Measurements from ENCODE around the gene CNNM1. TPM values are rescaled to one million over a fixed set of nuclear protein-coding genes. Genes with fewer than 3 reads are reported as not detected.

The CNNM1 gene
- total RNA-seq, 1 donor from 2014 or later, result 0.35 TPM

GRCh38 chr10:99337901-99338300 is 8.7 kb downstream of the CNNM1 start:
- DNase-seq (no peak), ATAC-seq (no peak)
- Histone ChIP-seq H3K4me3 (no peak overlapping the region), H3K27me3 (ENCODE audit: low read depth) (no peaks in the 10 kb centered on the region), H3K27ac (no peak overlapping the region), H3K9me3 (no peaks in the 10 kb centered on the region), H3K4me1 (no peaks in the 10 kb centered on the region), H3K36me3 (no peaks in the 10 kb centered on the region)
- intact Hi-C loops (cut with DNase I), result no loop called here
- no peak for TF ChIP-seq CTCF (IDR thresholded peaks at IDR 0.05)

GRCh38 chr10:99339077-99339476 is 9.9 kb downstream of the CNNM1 start:
- H3K27me3 ChIP-seq (ENCODE audit: low read depth), result no peaks in the 10 kb centered on the region
- H3K27ac ChIP-seq, result no peak overlapping the region
- ATAC-seq (peak; percentile 64 to 81), DNase-seq (no peak)
- H3K36me3 ChIP-seq, result no peaks in the 10 kb centered on the region
- no peaks in the 10 kb centered on the region for H3K9me3 ChIP-seq
- intact Hi-C loops (cut with DNase I), result no loop called here
- H3K4me1 ChIP-seq, result no peaks in the 10 kb centered on the region
- no peak for TF ChIP-seq CTCF (IDR thresholded peaks at IDR 0.05)
- H3K4me3 ChIP-seq, result no peak overlapping the region

- TF ChIP-seq CTCF (IDR thresholded peaks at IDR 0.05), result no peak
- no peak for ATAC-seq
- no peaks in the 10 kb centered on the region for H3K4me1 ChIP-seq
- no peak overlapping the region for H3K4me3 ChIP-seq
- no peaks in the 10 kb centered on the region for H3K27me3 ChIP-seq (ENCODE audit: low read depth)
- intact Hi-C loops (cut with DNase I), result no loop called here
- no peaks in the 10 kb centered on the region for H3K36me3 ChIP-seq
- no peak for DNase-seq
- H3K9me3 ChIP-seq, result no peaks in the 10 kb centered on the region
- H3K27ac ChIP-seq, result no peak overlapping the region
Observed at GRCh38 chr10:99339563-99340047, 10.4 kb downstream of the CNNM1 start.

GRCh38 chr10:99340650-99341049 is 11.5 kb downstream of the CNNM1 start:
- intact Hi-C loops (cut with DNase I), result no loop called here
- DNase-seq, result no peak
- Histone ChIP-seq H3K4me1 (no peaks in the 10 kb centered on the region), H3K4me3 (no peak overlapping the region), H3K9me3 (no peaks in the 10 kb centered on the region), H3K27ac (no peak overlapping the region), H3K36me3 (no peaks in the 10 kb centered on the region), H3K27me3 (ENCODE audit: low read depth) (no peaks in the 10 kb centered on the region)
- ATAC-seq, result no peak
- TF ChIP-seq CTCF (IDR thresholded peaks at IDR 0.05), result no peak

GRCh38 chr10:99341248-99341647 is 12.1 kb downstream of the CNNM1 start:
- no peaks in the 10 kb centered on the region for H3K36me3 ChIP-seq
- no peak for TF ChIP-seq CTCF (IDR thresholded peaks at IDR 0.05)
- no peak overlapping the region for H3K27ac ChIP-seq
- H3K4me1 ChIP-seq, result no peaks in the 10 kb centered on the region
- no peak overlapping the region for H3K4me3 ChIP-seq
- ATAC-seq, result no peak
- DNase-seq, result no peak
- no peaks in the 10 kb centered on the region for H3K27me3 ChIP-seq (ENCODE audit: low read depth)
- intact Hi-C loops (cut with DNase I), result no loop called here
- H3K9me3 ChIP-seq, result no peaks in the 10 kb centered on the region
